HepG2 (cell line): ENCODE results near the gene CLCNKA. TPM values are rescaled to one million over a fixed set of nuclear protein-coding genes. Genes with fewer than 3 reads are reported as not detected.
A peak's percentile ranks its signal among the peaks of the same experiment; 100 is the strongest.

Experiments
- RFXANK ChIP-seq: IDR thresholded peaks from 2 replicates; pipeline ENCODE4 v1.6.1; 2016
- SP1 ChIP-seq, 2 experiments: fragments of 450-650 bp in 1 of 2; sonication (generic) in 1 of 2; formaldehyde crosslinking in 1 of 2; IDR thresholded peaks; 2 replicates each; pipeline versions ENCODE4 v1.4.0 to v1.6.1; 2016 to 2020; ENCODE audit warnings: missing genetic modification reagents in 1 of 2
- TRIM24 ChIP-seq: sonication (generic); formaldehyde crosslinking; IDR thresholded peaks from 2 replicates; pipeline ENCODE4 v1.8.0; 2022; ENCODE audit warnings: mild to moderate bottlenecking, missing genetic modification reagents
- polyA plus RNA-seq, 8 experiments: library from polyadenylated mRNA; depleted of rRNA in 3 of 8; stranded (reverse) in 7 of 8; unstranded in 1 of 8; fragments of >200 nt; fragmentation: Illumina TruSeq in 4 of 8; extraction: Trizol in 4 of 8; gene quantifications; 2 replicates each; pipeline versions ENCODE4 v1.2.1 to v1.2.3, GENCODE V29; 2011 to 2016; ENCODE audit warnings: low read depth in 4 of 8, missing spikeins in 1 of 8, mixed read lengths in 1 of 8; ENCODE audit not compliant: insufficient read depth in 1 of 8
- total RNA-seq, 5 experiments: library from RNA; depleted of rRNA; stranded (reverse); fragments of >200 nt; fragmentation: Illumina TruSeq; extraction: Trizol; gene quantifications; 2 replicates each; pipeline ENCODE4 v1.2.3, GENCODE V29; 2016; ENCODE audit warnings: low read depth in 1 of 5
- TF ChIP-seq, protein P1 (sequence below): sonication (generic); formaldehyde crosslinking; IDR thresholded peaks from 2 replicates; pipeline ENCODE4 v1.5.0; 2020; ENCODE audit warnings: mild to moderate bottlenecking, missing genetic modification reagents, moderate library complexity
- TF ChIP-seq, protein P2 (sequence below): sonication (generic); formaldehyde crosslinking; IDR thresholded peaks from 2 replicates; pipeline ENCODE4 v1.4.0; 2020; ENCODE audit warnings: missing genetic modification reagents
- TF ChIP-seq, protein P3 (sequence below): sonication (generic); formaldehyde crosslinking; IDR thresholded peaks from 2 replicates; pipeline ENCODE4 v1.4.0; 2020; ENCODE audit warnings: missing genetic modification reagents; ENCODE audit errors: not compliant biosample characterization

CLCNKA gene
- total and polyA plus RNA-seq, 2 of the 13 experiments (the other 11 are each of a cell fraction or from before 2014, with no cell fraction given), result 0.03 TPM; not detected in 1

DNA sequence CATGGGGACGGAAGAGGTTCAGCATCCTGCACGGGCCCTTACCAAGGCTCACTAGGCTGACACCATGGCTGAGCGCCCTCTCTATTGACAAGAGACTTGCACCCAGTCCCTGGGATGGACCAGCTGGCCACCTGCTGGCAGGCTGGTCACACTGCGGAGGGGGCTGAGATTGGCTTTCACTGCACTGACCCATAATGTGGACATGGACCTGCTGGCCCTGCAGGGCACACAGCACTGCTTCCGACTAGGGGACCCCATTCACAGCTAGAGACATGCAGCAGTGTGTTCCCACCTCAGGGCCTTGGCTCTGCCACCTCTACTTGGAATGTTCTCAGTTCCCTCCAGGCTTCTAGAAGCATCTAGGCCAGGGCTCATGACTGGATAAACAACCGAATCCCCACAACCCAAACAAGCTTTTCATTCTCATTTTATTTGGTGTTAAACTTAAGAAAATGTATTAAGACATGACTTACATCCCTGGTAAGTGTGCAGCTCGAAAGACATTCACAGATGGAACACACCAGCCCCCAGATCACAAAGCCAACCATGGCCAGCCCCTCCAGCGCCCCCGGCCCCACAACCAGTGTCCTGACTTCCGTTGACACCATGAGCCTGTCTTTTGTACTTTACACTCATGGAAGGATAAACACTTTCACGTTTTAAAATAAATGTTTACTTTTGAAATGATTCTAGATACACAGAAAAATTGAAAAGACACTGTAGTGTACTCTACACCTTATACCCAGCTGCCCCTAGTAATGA lies 27.1 kb upstream of the CLCNKA start (continued):
- TF ChIP-seq, protein P1, sequence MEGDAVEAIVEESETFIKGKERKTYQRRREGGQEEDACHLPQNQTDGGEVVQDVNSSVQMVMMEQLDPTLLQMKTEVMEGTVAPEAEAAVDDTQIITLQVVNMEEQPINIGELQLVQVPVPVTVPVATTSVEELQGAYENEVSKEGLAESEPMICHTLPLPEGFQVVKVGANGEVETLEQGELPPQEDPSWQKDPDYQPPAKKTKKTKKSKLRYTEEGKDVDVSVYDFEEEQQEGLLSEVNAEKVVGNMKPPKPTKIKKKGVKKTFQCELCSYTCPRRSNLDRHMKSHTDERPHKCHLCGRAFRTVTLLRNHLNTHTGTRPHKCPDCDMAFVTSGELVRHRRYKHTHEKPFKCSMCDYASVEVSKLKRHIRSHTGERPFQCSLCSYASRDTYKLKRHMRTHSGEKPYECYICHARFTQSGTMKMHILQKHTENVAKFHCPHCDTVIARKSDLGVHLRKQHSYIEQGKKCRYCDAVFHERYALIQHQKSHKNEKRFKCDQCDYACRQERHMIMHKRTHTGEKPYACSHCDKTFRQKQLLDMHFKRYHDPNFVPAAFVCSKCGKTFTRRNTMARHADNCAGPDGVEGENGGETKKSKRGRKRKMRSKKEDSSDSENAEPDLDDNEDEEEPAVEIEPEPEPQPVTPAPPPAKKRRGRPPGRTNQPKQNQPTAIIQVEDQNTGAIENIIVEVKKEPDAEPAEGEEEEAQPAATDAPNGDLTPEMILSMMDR (CRISPR knock-in tag), result peak; percentile 95
- TF ChIP-seq TRIM24 (CRISPR knock-in tag), result no peak
- no peak for TF ChIP-seq RFXANK (CRISPR knock-in tag)
- TF ChIP-seq, protein P2, sequence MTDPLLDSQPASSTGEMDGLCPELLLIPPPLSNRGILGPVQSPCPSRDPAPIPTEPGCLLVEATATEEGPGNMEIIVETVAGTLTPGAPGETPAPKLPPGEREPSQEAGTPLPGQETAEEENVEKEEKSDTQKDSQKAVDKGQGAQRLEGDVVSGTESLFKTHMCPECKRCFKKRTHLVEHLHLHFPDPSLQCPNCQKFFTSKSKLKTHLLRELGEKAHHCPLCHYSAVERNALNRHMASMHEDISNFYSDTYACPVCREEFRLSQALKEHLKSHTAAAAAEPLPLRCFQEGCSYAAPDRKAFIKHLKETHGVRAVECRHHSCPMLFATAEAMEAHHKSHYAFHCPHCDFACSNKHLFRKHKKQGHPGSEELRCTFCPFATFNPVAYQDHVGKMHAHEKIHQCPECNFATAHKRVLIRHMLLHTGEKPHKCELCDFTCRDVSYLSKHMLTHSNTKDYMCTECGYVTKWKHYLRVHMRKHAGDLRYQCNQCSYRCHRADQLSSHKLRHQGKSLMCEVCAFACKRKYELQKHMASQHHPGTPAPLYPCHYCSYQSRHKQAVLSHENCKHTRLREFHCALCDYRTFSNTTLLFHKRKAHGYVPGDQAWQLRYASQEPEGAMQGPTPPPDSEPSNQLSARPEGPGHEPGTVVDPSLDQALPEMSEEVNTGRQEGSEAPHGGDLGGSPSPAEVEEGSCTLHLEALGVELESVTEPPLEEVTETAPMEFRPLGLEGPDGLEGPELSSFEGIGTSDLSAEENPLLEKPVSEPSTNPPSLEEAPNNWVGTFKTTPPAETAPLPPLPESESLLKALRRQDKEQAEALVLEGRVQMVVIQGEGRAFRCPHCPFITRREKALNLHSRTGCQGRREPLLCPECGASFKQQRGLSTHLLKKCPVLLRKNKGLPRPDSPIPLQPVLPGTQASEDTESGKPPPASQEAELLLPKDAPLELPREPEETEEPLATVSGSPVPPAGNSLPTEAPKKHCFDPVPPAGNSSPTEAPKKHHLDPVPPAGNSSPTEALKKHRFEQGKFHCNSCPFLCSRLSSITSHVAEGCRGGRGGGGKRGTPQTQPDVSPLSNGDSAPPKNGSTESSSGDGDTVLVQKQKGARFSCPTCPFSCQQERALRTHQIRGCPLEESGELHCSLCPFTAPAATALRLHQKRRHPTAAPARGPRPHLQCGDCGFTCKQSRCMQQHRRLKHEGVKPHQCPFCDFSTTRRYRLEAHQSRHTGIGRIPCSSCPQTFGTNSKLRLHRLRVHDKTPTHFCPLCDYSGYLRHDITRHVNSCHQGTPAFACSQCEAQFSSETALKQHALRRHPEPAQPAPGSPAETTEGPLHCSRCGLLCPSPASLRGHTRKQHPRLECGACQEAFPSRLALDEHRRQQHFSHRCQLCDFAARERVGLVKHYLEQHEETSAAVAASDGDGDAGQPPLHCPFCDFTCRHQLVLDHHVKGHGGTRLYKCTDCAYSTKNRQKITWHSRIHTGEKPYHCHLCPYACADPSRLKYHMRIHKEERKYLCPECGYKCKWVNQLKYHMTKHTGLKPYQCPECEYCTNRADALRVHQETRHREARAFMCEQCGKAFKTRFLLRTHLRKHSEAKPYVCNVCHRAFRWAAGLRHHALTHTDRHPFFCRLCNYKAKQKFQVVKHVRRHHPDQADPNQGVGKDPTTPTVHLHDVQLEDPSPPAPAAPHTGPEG, result no peak
- TF ChIP-seq, protein P3, sequence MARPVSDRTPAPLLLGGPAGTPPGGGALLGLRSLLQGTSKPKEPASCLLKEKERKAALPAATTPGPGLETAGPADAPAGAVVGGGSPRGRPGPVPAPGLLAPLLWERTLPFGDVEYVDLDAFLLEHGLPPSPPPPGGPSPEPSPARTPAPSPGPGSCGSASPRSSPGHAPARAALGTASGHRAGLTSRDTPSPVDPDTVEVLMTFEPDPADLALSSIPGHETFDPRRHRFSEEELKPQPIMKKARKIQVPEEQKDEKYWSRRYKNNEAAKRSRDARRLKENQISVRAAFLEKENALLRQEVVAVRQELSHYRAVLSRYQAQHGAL (CRISPR knock-in tag), result peak; percentile 70
- TF ChIP-seq SP1 (IDR thresholded peaks at IDR 0.05), result no peak
- TF ChIP-seq SP1 (CRISPR knock-in tag; IDR thresholded peaks at IDR 0.05), result peak; percentile 42; the same call in 1 of the 2 replicates
